ENCODE results near the gene AP3B2. TPM values are rescaled to one million over a fixed set of nuclear protein-coding genes. Genes with fewer than 3 reads are reported as not detected.
A peak's percentile ranks its signal among the peaks of the same experiment; 100 is the strongest.

The AP3B2 gene
- total RNA-seq, 1 donor = 1.8 TPM

DNA sequence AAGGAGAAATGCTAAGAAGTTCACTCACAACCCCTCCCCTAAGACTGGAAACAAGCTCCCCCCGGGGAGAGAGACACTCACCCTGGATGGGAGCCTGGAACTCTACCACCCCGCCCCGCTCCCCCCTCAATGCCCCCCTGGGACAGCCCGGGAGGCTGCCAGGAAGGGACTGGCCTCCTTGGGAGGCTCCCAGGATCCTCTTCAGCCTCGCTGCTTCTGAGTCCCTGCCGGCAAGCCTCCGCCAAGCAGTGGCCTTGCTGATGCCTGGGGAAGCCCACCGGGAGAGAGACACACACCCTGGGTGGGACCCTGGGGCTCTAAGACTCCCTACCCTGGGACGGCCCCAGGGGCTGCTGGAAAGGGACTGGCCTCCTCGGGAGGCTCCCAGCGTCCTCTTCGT, 95.9 kb downstream of the AP3B2 start:
- TF ChIP-seq, protein P1, sequence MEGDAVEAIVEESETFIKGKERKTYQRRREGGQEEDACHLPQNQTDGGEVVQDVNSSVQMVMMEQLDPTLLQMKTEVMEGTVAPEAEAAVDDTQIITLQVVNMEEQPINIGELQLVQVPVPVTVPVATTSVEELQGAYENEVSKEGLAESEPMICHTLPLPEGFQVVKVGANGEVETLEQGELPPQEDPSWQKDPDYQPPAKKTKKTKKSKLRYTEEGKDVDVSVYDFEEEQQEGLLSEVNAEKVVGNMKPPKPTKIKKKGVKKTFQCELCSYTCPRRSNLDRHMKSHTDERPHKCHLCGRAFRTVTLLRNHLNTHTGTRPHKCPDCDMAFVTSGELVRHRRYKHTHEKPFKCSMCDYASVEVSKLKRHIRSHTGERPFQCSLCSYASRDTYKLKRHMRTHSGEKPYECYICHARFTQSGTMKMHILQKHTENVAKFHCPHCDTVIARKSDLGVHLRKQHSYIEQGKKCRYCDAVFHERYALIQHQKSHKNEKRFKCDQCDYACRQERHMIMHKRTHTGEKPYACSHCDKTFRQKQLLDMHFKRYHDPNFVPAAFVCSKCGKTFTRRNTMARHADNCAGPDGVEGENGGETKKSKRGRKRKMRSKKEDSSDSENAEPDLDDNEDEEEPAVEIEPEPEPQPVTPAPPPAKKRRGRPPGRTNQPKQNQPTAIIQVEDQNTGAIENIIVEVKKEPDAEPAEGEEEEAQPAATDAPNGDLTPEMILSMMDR (IDR thresholded peaks at IDR 0.05; ENCODE audit: insufficient read depth, low read length) = no peak
- H3K4me3 ChIP-seq (ENCODE audit: low read depth, low read length) = no peak overlapping the region
- DNase-seq (ENCODE audit: low read depth) = peak; percentile 2

DNA sequence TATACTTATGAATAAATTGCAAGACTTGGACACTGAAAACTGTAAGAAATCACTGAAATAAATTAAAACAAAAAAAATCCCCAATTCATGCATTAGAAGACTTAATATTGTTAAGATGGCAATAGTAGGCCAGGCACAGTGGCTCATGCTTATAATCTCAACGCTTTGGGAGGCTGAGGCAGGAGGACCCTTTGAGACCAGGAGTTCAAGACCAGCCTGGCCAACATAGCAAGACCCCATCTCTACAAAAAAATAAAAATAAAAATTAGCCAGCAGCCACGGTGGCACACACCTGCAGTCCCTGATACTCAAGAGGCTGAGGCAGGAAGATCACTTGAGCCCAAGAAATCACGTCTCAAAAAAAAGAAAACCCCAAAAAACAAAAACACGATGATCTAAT, 98.3 kb downstream of the AP3B2 start:
- TF ChIP-seq, protein P1 (IDR thresholded peaks at IDR 0.05; ENCODE audit: insufficient read depth, low read length) = no peak
- no peak for DNase-seq (ENCODE audit: low read depth)
- H3K4me3 ChIP-seq (ENCODE audit: low read depth, low read length) = no peak overlapping the region

Other genes with a start within 250 kb of the AP3B2 start
- 1,865 and 2,773 TPM in 2 replicates for gene RPS17, start 169.4 kb downstream of the AP3B2 start, total RNA-seq (ENCODE audit: low replicate concordance)
- gene CPEB1, start 62.5 kb downstream of the AP3B2 start, total RNA-seq (ENCODE audit: low replicate concordance) = 25.5 and 40.9 TPM in 2 replicates
- not detected in 2 replicates for gene FSD2, start 96.2 kb upstream of the AP3B2 start, total RNA-seq (ENCODE audit: low replicate concordance)
- 4.4 and 6.4 TPM in 2 replicates for gene WHAMM, start 99.8 kb upstream of the AP3B2 start, total RNA-seq (ENCODE audit: low replicate concordance)
- 1.5 and 5.4 TPM in 2 replicates for gene HOMER2, start 242.8 kb upstream of the AP3B2 start, total RNA-seq (ENCODE audit: low replicate concordance)